PC-9 (cell line): ENCODE results near the gene NFIA. TPM values are rescaled to one million over a fixed set of nuclear protein-coding genes. Genes with fewer than 3 reads are reported as not detected.

Experiments used
- BruUV-seq: library from RNA; stranded (reverse); fragments of 400-500 nt; replicated peaks from 2 replicates; lab custom pipeline; 2021; lab: Mats Ljungman, UMichigan
- CTCF ChIA-PET: fragments of 300-600 bp; sonication (Branson Sonifier 250); formaldehyde crosslinking; loops from one replicate; lab custom pipeline; 2022; ENCODE audit warnings: antibody characterized with exemption; lab: Charles Lee
- POLR2A ChIA-PET: fragments of 300-600 bp; sonication (Branson Sonifier 250); formaldehyde crosslinking; loops from one replicate; lab custom pipeline; 2022; ENCODE audit warnings: antibody characterized with exemption; ENCODE audit not compliant: unreplicated experiment; lab: Charles Lee
- DNase-seq, 2 experiments: peaks; one replicate each; pipeline versions ENCODE4 v3.0.0 to v3.0.0-alpha.2; 2015 to 2022; ENCODE audit warnings: mixed read lengths in 1 of 2
- H2AFZ ChIP-seq: fragments of 200-600 bp; sonication (generic); 2 replicates; pipeline ENCODE4 v1.8.1; 2017; ENCODE audit warnings: antibody characterized with exemption
- H3F3A ChIP-seq: fragments of 200-600 bp; sonication (generic); 2 replicates; pipeline ENCODE4 v1.8.1; 2017; ENCODE audit warnings: antibody characterized with exemption, mild to moderate bottlenecking, low read depth; ENCODE audit not compliant: insufficient read depth
- H3K27ac ChIP-seq: fragments of 200-600 bp; sonication (generic); 2 replicates; pipeline ENCODE4 v1.6.1; 2016; ENCODE audit warnings: mixed run types
- H3K27me3 ChIP-seq: fragments of 200-600 bp; sonication (generic); 2 replicates; pipeline ENCODE4 v1.6.1; 2016; ENCODE audit warnings: low read depth, mixed run types; ENCODE audit not compliant: insufficient read depth
- H3K36me3 ChIP-seq: fragments of 200-600 bp; sonication (generic); 2 replicates; pipeline ENCODE4 v1.6.1; 2016; ENCODE audit warnings: low read depth, mixed run types
- H3K4me1 ChIP-seq: fragments of 200-600 bp; sonication (generic); replicated peaks from 2 replicates; pipeline ENCODE4 v1.6.1; 2016; ENCODE audit warnings: mixed run types; ENCODE audit not compliant: insufficient read depth
- H3K4me2 ChIP-seq: fragments of 200-600 bp; sonication (generic); 2 replicates; pipeline ENCODE4 v1.6.1; 2017; ENCODE audit warnings: mixed run types
- H3K4me3 ChIP-seq: fragments of 200-600 bp; sonication (generic); 2 replicates; pipeline ENCODE4 v1.6.1; 2016; ENCODE audit warnings: mixed run types
- H3K79me2 ChIP-seq: fragments of 200-600 bp; sonication (generic); 2 replicates; pipeline ENCODE4 v1.6.1; 2017; ENCODE audit warnings: low read depth, mixed run types
- H3K9me2 ChIP-seq: fragments of 200-600 bp; sonication (generic); 2 replicates; pipeline ENCODE4 v1.8.1; 2017; ENCODE audit warnings: mild to moderate bottlenecking; ENCODE audit not compliant: insufficient read depth
- H3K9me3 ChIP-seq: fragments of 200-600 bp; sonication (generic); 2 replicates; pipeline ENCODE4 v1.8.1; 2016; ENCODE audit warnings: low read depth; ENCODE audit not compliant: insufficient read depth
- H4K20me1 ChIP-seq: fragments of 200-600 bp; sonication (generic); 2 replicates; pipeline ENCODE4 v1.8.1; 2017; ENCODE audit not compliant: insufficient read depth
- CTCF ChIP-seq: fragments of 200-600 bp; sonication (generic); conservative IDR thresholded peaks from 2 replicates; pipeline ENCODE4 v1.6.1; 2017; ENCODE audit warnings: mixed run types, antibody characterized with exemption, mild to moderate bottlenecking, moderate library complexity
- EZH2 ChIP-seq: fragments of 200-600 bp; sonication (generic); IDR thresholded peaks from 2 replicates; pipeline ENCODE4 v1.8.0; 2017; ENCODE audit warnings: antibody characterized with exemption, low read depth
- intact Hi-C: fragments of 100-400 bp; cut with micrococcal nuclease; formaldehyde crosslinking; loops from one replicate; pipeline ENCODE4 v1.10.0; 2022; ENCODE audit not compliant: unreplicated experiment
- total RNA-seq: library from RNA; stranded (reverse); gene quantifications from 2 replicates; pipeline ENCODE4 v1.2.3, GENCODE V29; 2021

Gene NFIA
- total RNA-seq, 1 experiment from 2014 or later: 26.7 TPM

- Histone ChIP-seq H3K9me2 (no peaks in the 10 kb centered on the region), H3K9me3 (no peaks in the 10 kb centered on the region), H3F3A (0 out of 2 replicates have a peak, but pooled peaks cover 3% of the 10 kb centered on the region), H3K79me2 (peaks cover 11% of the 10 kb centered on the region), H3K36me3 (no peaks in the 10 kb centered on the region), H2AFZ (no peak overlapping the region), H4K20me1 (no peaks in the 10 kb centered on the region), H3K4me2 (no peak overlapping the region), H3K4me3 (no peak overlapping the region), H3K27ac (no peak overlapping the region), H3K27me3 (no peaks in the 10 kb centered on the region), H3K4me1 (peaks cover 9% of the 10 kb centered on the region)
- ChIA-PET POLR2A (no interaction called here), CTCF (no interaction called here)
- no peak for DNase-seq
- no TSS peak for BruUV-seq
- intact Hi-C loops: no loop called here
- TF ChIP-seq EZH2 (no peak), CTCF (no peak)
Measured at GRCh38 chr1:61279570-61279969, 197.2 kb downstream of the NFIA start.

GRCh38 chr1:61280452-61280851 is 198.1 kb downstream of the NFIA start:
- POLR2A ChIA-PET: no interaction called here
- intact Hi-C loops: no loop called here
- no peak overlapping the region for H3K27ac ChIP-seq

GRCh38 chr1:61282387-61282786 is 200.0 kb downstream of the NFIA start:
- Histone ChIP-seq H3K4me3 (no peak overlapping the region), H4K20me1 (no peaks in the 10 kb centered on the region), H3K27me3 (no peaks in the 10 kb centered on the region), H3K36me3 (no peaks in the 10 kb centered on the region), H3K27ac (no peak overlapping the region), H2AFZ (no peak overlapping the region), H3K4me2 (no peak overlapping the region), H3K4me1 (peaks cover 38% of the 10 kb centered on the region), H3K9me3 (no peaks in the 10 kb centered on the region), H3F3A (peaks cover 24% of the 10 kb centered on the region; the same call in 1 of the 2 replicates), H3K9me2 (no peaks in the 10 kb centered on the region), H3K79me2 (peaks cover 8% of the 10 kb centered on the region; the same call in 1 of the 2 replicates)
- ChIA-PET CTCF (no interaction called here), POLR2A (no interaction called here)
- intact Hi-C loops: no loop called here
- no TSS peak for BruUV-seq
- no peak for DNase-seq
- TF ChIP-seq CTCF (no peak), EZH2 (no peak)

More at GRCh38 chr1:61280452-61280851, 198.1 kb downstream of the NFIA start:
- no peak overlapping the region for H3K4me2 ChIP-seq
- no peak overlapping the region for H3K4me3 ChIP-seq
- CTCF ChIA-PET: no interaction called here
- peaks cover 8% of the 10 kb centered on the region; the same call in 1 of the 2 replicates for H3K79me2 ChIP-seq
- H3K4me1 ChIP-seq: peaks cover 18% of the 10 kb centered on the region
- H2AFZ ChIP-seq: no peak overlapping the region
- DNase-seq: no peak
- peaks cover 9% of the 10 kb centered on the region; the same call in 1 of the 2 replicates for H3F3A ChIP-seq
- H3K27me3 ChIP-seq: no peaks in the 10 kb centered on the region
- H3K9me3 ChIP-seq: no peaks in the 10 kb centered on the region
- no TSS peak for BruUV-seq
- no peaks in the 10 kb centered on the region for H3K36me3 ChIP-seq
- TF ChIP-seq EZH2: no peak
- TF ChIP-seq CTCF: no peak
- H3K9me2 ChIP-seq: no peaks in the 10 kb centered on the region
- H4K20me1 ChIP-seq: no peaks in the 10 kb centered on the region
